Fibroblast of lung (primary cell): Measurements from ENCODE around the gene ANKS1B. TPM values are rescaled to one million over a fixed set of nuclear protein-coding genes. Genes with fewer than 3 reads are reported as not detected.
"Not testable (repeated sequence)": the region's sequence is repeated elsewhere in the genome, so short reads cannot be mapped to it uniquely, and the experiment has no call there.

Source experiments
- DNase-seq, 2 donors: peaks; one replicate each; pipeline versions ENCODE4 v3.0.0 to v3.0.0-alpha.2; 2010; ENCODE audit warnings: low read depth in 2 of 2
- H2AFZ ChIP-seq: 2 replicates; pipeline ENCODE4 v1.5.1; 2012; ENCODE audit warnings: low read length, control low read depth, inconsistent platforms
- H3K27ac ChIP-seq: 2 replicates; pipeline ENCODE4 v1.5.1; 2011; ENCODE audit warnings: low read length, control low read depth; ENCODE audit not compliant: insufficient read depth
- H3K27me3 ChIP-seq: 2 replicates; pipeline ENCODE4 v1.5.1; 2011; ENCODE audit warnings: mild to moderate bottlenecking, low read length; ENCODE audit not compliant: control insufficient read depth, insufficient read depth
- H3K36me3 ChIP-seq: 2 replicates; pipeline ENCODE4 v1.5.1; 2011; ENCODE audit warnings: low read length; ENCODE audit not compliant: control insufficient read depth, insufficient read depth
- H3K4me1 ChIP-seq: 2 replicates; pipeline ENCODE4 v1.5.1; 2011; ENCODE audit warnings: low read length; ENCODE audit not compliant: control insufficient read depth, insufficient read depth; ENCODE audit errors: extremely low read depth
- H3K4me2 ChIP-seq: 2 replicates; pipeline ENCODE4 v1.5.1; 2011; ENCODE audit warnings: low read length, control low read depth; ENCODE audit not compliant: insufficient read depth; ENCODE audit errors: extremely low read depth
- H3K4me3 ChIP-seq, 4 experiments: fragments of 200-600 bp in 1 of 4; sonication (generic) in 1 of 4; replicated peaks in 1 of 4; 2 replicates each; pipeline ENCODE4 v1.5.1; 2011 to 2016; ENCODE audit warnings: low read length in 4 of 4, low read depth in 3 of 4, mild to moderate bottlenecking in 3 of 4, control low read depth in 2 of 4, inconsistent platforms in 1 of 4, mixed read lengths in 1 of 4; ENCODE audit not compliant: insufficient read depth in 1 of 4; ENCODE audit errors: control extremely low read depth in 1 of 4
- H3K79me2 ChIP-seq: 2 replicates; pipeline ENCODE4 v1.5.1; 2012; ENCODE audit warnings: mild to moderate bottlenecking, low read length, inconsistent platforms; ENCODE audit not compliant: control insufficient read depth, insufficient read depth
- H3K9ac ChIP-seq: 2 replicates; pipeline ENCODE4 v1.5.1; 2011; ENCODE audit warnings: mild to moderate bottlenecking, low read length, control low read depth; ENCODE audit not compliant: insufficient read depth
- H3K9me3 ChIP-seq: 2 replicates; pipeline ENCODE4 v1.5.1; 2012; ENCODE audit warnings: low read depth, low read length; ENCODE audit not compliant: control insufficient read depth, insufficient read depth
- H4K20me1 ChIP-seq: 2 replicates; pipeline ENCODE4 v1.5.1; 2011; ENCODE audit warnings: low read length; ENCODE audit not compliant: control insufficient read depth, insufficient read depth; ENCODE audit errors: extremely low read depth
- CTCF ChIP-seq, 2 donors: IDR thresholded peaks in 1 of 2; conservative IDR thresholded peaks in 1 of 2; 1 replicate in 1 of 2; 2 replicates in 1 of 2; pipeline ENCODE4 v1.5.1; 2011 to 2012; ENCODE audit warnings: low read length in 2 of 2, control low read depth in 1 of 2, inconsistent platforms in 1 of 2, low read depth in 1 of 2, mild to moderate bottlenecking in 1 of 2
- EZH2 ChIP-seq: IDR thresholded peaks from 2 replicates; pipeline ENCODE4 v1.5.1; 2012; ENCODE audit warnings: low read length, control low read depth, mild to moderate bottlenecking; ENCODE audit errors: missing control alignments
- polyA plus RNA-seq, 2 donors: library from polyadenylated mRNA; depleted of rRNA in 1 of 2; stranded (reverse) in 1 of 2; unstranded in 1 of 2; fragments of >200 nt; gene quantifications; 2 replicates each; pipeline ENCODE4 v1.2.1, GENCODE V29; 2011 to 2012; ENCODE audit warnings: missing spikeins in 1 of 2
- total RNA-seq: library from RNA; depleted of rRNA; stranded (reverse); fragments of >200 nt; gene quantifications from 2 replicates; pipeline ENCODE4 v1.2.1, GENCODE V29; 2014

ANKS1B gene
- total and polyA plus RNA-seq, 2 donors (not counting 1 experiment from before 2014, with no cell fraction given) = 0.11 to 0.83 TPM

- Histone ChIP-seq H3K79me2 (no peaks in the 10 kb centered on the region), H3K4me1 (no peaks in the 10 kb centered on the region), H3K9me3 (no peaks in the 10 kb centered on the region), H4K20me1 (no peaks in the 10 kb centered on the region), H3K36me3 (no peaks in the 10 kb centered on the region), H3K4me3 (no peak overlapping the region), H3K4me2 (no peak overlapping the region), H3K27me3 (no peaks in the 10 kb centered on the region), H2AFZ (no peak overlapping the region), H3K9ac (no peak overlapping the region), H3K27ac (no peak overlapping the region)
- DNase-seq = peak in 1 of 2 donors; percentile 34
- TF ChIP-seq EZH2 (no peak), CTCF (conservative IDR thresholded peaks at IDR 0.05 in 1 of 2, IDR thresholded peaks at IDR 0.05 in 1 of 2; ENCODE audit: low read depth in 1 of 2, low read length in 2 of 2) (no peak)
Observed at GRCh38 chr12:100017056-100017455, 32.3 kb upstream of the ANKS1B start.

- not testable (repeated sequence) for H3K27ac ChIP-seq, H3K27me3 ChIP-seq, H2AFZ ChIP-seq, H4K20me1 ChIP-seq, H3K4me2 ChIP-seq, H3K79me2 ChIP-seq, DNase-seq, H3K4me3 ChIP-seq, H3K4me1 ChIP-seq, H3K9me3 ChIP-seq, H3K9ac ChIP-seq, H3K36me3 ChIP-seq
Observed at GRCh38 chr12:100016304-100016703, 31.6 kb upstream of the ANKS1B start.

GRCh38 chr12:100005846-100006245 lies 21.1 kb upstream of the ANKS1B start:
- H2AFZ ChIP-seq, H3K9me3 ChIP-seq, H3K27me3 ChIP-seq, H3K36me3 ChIP-seq, H3K4me2 ChIP-seq, H3K27ac ChIP-seq, H3K4me3 ChIP-seq, H4K20me1 ChIP-seq, H3K4me1 ChIP-seq, DNase-seq, H3K9ac ChIP-seq, H3K79me2 ChIP-seq: not testable (repeated sequence)

DNA sequence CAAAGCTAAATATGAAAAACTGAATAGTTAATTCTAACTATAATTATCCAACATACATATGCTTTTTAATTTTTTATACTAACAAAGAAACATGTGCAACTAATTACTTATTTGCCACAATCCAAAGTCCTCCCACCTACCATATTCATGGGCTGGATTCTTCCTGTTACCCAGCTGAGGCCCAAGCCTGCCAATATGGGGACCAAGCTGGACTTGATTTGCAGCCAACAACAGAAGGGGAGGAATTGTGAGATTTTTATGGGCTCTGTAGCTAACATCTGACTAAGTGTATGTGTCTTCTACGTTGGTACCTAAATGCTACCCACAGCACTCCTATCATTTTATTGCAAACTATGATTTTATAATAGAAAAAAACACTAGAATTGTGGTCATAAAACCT lies 13.1 kb upstream of the ANKS1B start:
- Histone ChIP-seq H3K27me3 (no peaks in the 10 kb centered on the region), H2AFZ (no peak overlapping the region), H3K9me3 (no peaks in the 10 kb centered on the region), H3K36me3 (no peaks in the 10 kb centered on the region), H3K4me2 (no peak overlapping the region), H4K20me1 (no peaks in the 10 kb centered on the region), H3K4me1 (no peaks in the 10 kb centered on the region), H3K79me2 (no peaks in the 10 kb centered on the region), H3K9ac (no peak overlapping the region), H3K27ac (no peak overlapping the region), H3K4me3 (no peak overlapping the region)
- no peak for TF ChIP-seq CTCF (conservative IDR thresholded peaks at IDR 0.05 in 1 of 2, IDR thresholded peaks at IDR 0.05 in 1 of 2; ENCODE audit: low read depth in 1 of 2, low read length in 2 of 2)
- TF ChIP-seq EZH2 = no peak
- DNase-seq = no peak
